Brain microvascular endothelial cell (primary cell): ENCODE data around the gene IL3RA.
"Not testable (repeated sequence)": the region's sequence is repeated elsewhere in the genome, so short reads cannot be mapped to it uniquely, and the experiment has no call there.

ENCODE experiments used
- DNase-seq: peaks from one replicate; pipeline ENCODE4 v3.0.0-alpha.2; 2020
- H3K27ac ChIP-seq: fragments of 250-450 bp; sonication (Bioruptor Pico); 2 replicates; pipeline ENCODE4 v1.5.1; 2020; ENCODE audit warnings: mild to moderate bottlenecking, moderate library complexity
- H3K27me3 ChIP-seq: fragments of 250-450 bp; sonication (Bioruptor Pico); replicated peaks from 2 replicates; pipeline ENCODE4 v1.5.1; 2020; ENCODE audit warnings: mild to moderate bottlenecking
- H3K36me3 ChIP-seq: fragments of 250-450 bp; sonication (Bioruptor Pico); replicated peaks from 2 replicates; pipeline ENCODE4 v1.5.1; 2020; ENCODE audit warnings: mild to moderate bottlenecking
- H3K4me3 ChIP-seq: 2 replicates; pipeline ENCODE4 v1.5.1; 2011; ENCODE audit warnings: low read depth, mild to moderate bottlenecking, control low read depth, low read length, moderate library complexity
- CTCF ChIP-seq: IDR thresholded peaks from 2 replicates; pipeline ENCODE4 v1.5.1; 2011; ENCODE audit warnings: low read depth, mild to moderate bottlenecking, moderate library complexity, low read length, control low read depth, inconsistent platforms; ENCODE audit errors: missing control alignments
- in situ Hi-C: cut with HindIII; loops from 2 replicates; pipeline ENCODE4 v1.10.0; 2017; ENCODE audit warnings: low sequenced_read_pairs, low pct_ligation_motif_present

IL3RA gene

GRCh38 chrX:1357993-1358392 is 21.4 kb downstream of the IL3RA start:
- no peaks in the 10 kb centered on the region for H3K36me3 ChIP-seq
- TF ChIP-seq CTCF: no peak
- no peak overlapping the region for H3K4me3 ChIP-seq
- DNase-seq: no peak
- in situ Hi-C loops: no loop called here
- H3K27me3 ChIP-seq: no peaks in the 10 kb centered on the region
- H3K27ac ChIP-seq: no peak overlapping the region

GRCh38 chrX:1358793-1359476 is 22.4 kb downstream of the IL3RA start:
- Histone ChIP-seq H3K27me3 (no peaks in the 10 kb centered on the region), H3K27ac (no peak overlapping the region), H3K4me3 (no peak overlapping the region), H3K36me3 (no peaks in the 10 kb centered on the region)
- in situ Hi-C loops: no loop called here
- no peak for DNase-seq
- no peak for TF ChIP-seq CTCF

GRCh38 chrX:1359477-1359873 is 22.9 kb downstream of the IL3RA start:
- H3K36me3 ChIP-seq: no peaks in the 10 kb centered on the region

GRCh38 chrX:1360171-1360570 is 23.6 kb downstream of the IL3RA start:
- no peak for TF ChIP-seq CTCF
- no peak overlapping the region for H3K27ac ChIP-seq
- in situ Hi-C loops: no loop called here
- H3K36me3 ChIP-seq: no peaks in the 10 kb centered on the region
- DNase-seq: no peak
- H3K4me3 ChIP-seq: no peak overlapping the region
- H3K27me3 ChIP-seq: no peaks in the 10 kb centered on the region

More at GRCh38 chrX:1359477-1359873, 22.9 kb downstream of the IL3RA start:
- in situ Hi-C loops: no loop called here
- Histone ChIP-seq H3K27ac (no peak overlapping the region), H3K27me3 (no peaks in the 10 kb centered on the region), H3K4me3 (no peak overlapping the region)
- TF ChIP-seq CTCF: no peak
- no peak for DNase-seq

- Histone ChIP-seq H3K27ac (no peak overlapping the region), H3K27me3 (no peaks in the 10 kb centered on the region), H3K4me3 (no peak overlapping the region), H3K36me3 (no peaks in the 10 kb centered on the region)
- DNase-seq: no peak
- in situ Hi-C loops: no loop called here
- no peak for TF ChIP-seq CTCF
Measured at GRCh38 chrX:1361275-1361674, 24.7 kb downstream of the IL3RA start.

GRCh38 chrX:1361910-1362309 is 25.3 kb downstream of the IL3RA start:
- DNase-seq: no peak
- Histone ChIP-seq H3K36me3 (no peaks in the 10 kb centered on the region), H3K27me3 (no peaks in the 10 kb centered on the region), H3K27ac (no peak overlapping the region), H3K4me3 (no peak overlapping the region)
- in situ Hi-C loops: no loop called here
- no peak for TF ChIP-seq CTCF

GRCh38 chrX:1366363-1366762 is 29.8 kb downstream of the IL3RA start:
- in situ Hi-C loops, H3K4me3 ChIP-seq, H3K27me3 ChIP-seq, H3K27ac ChIP-seq, H3K36me3 ChIP-seq, DNase-seq: not testable (repeated sequence)
